AG08395 (cell line): ENCODE results near the gene ACOX2.

Source experiments
- DNase-seq: peaks from one replicate; pipeline ENCODE4 v3.0.0; 2012; ENCODE audit warnings: mixed read lengths, low spot score

Gene ACOX2

DNA sequence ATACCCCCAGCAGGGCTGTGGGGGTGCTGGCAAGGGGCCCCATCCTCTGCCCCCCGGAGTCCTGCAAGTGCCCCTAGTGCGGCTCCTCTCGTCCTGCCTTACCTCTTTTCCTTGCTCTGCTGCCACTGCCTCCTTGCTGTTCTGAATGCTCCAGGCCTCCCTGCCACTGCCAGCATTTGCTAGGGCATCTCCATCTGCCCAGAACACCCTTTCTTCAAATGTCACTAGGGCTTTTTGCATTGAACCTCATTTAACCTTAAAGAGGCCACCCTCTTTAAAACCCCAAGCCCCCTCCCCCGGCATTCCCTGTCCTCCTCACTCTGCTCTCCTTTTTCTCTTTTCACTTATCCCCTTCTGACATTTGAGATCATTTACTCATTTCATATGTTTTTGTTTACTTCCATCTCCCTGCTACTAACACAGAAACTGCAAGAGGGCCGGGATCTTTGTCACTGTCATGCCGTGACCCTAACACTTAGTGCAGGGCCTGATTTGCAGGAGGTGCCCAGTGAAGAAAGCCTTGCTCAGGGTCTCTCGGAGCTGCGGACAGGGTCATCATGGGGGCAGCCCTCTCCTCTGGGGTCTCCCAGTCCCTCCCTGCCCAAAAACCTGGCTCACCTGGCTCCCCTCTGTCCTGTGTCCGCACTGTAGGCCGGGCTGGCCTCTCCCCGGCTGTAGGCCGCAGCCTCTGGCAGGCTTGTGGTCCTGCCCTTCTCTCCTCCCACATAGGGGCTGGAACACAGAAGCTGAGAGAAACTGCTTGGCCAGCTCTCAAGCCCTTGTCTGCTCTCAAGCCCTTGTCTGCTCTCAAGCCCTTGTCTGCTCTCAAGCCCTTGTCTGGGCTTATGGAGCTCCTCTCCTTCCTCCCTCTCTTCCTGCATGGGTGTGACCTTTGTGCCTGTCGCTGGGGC is at the start of gene ACOX2:
Gene ACOX2 (minus strand): TSS at position 690 of the 911 bp plus-strand sequence. CDS start 2,084 bp downstream, outside the sequence.
- peak; percentile 86 for DNase-seq

GRCh38 chr3:58585994-58586393 is 49.0 kb upstream of the ACOX2 start:
- no peak for DNase-seq

- peak; percentile 91 for DNase-seq
Measured at GRCh38 chr3:58585005-58585786, 48.2 kb upstream of the ACOX2 start.

DNA sequence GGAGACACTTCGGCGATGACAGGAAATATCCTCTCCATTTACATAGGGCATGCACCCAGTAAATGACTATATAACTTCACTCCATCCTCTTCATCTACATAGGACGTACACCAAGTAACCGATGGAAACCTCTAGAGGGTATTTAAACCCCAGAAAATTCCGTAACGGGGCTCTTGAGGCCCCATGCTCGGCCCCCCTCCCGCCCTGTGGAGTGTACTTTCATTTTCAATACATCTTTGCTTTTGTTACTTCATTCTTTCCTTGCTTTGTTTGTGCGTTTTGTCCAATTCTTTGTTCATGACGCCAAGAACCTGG is 47.7 kb upstream of the ACOX2 start:
- no peak for DNase-seq

DNA sequence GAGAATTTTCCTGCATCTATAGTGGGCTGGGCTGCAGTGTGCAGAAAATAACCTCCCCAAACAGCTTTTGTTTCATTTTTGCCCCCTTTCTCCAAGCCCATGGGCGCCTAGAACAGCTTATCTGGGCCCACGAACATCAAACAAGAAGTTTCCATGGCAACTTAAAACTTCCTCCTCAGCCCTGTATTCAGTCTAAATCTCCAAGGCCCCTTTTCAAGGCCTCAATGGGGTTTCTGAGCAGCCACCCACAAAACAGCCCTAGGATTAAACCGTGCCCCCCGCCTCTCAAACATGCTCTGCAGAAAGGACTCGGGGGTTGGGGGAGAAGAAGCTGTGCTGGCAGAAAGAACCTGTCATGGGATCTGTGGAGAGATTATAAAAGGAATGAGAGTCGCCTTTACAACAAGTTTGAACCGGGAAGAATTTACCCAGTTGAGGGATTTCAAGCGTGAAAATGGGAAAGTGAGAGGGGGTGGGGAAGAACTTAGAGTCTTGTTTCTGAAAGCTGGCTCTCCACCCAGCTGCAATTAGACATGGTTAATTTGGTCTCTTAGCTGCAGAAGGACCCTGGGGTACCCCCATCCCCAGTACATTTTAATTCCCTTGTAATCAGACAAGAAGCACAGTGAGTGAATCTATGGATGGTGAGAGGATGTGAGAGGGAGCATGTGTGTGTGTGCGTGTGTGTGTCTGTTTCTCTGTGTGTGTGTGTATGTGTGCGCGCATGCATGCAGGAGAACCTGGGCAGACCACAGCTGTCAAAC is 44.5 kb upstream of the ACOX2 start:
- no peak for DNase-seq

DNA sequence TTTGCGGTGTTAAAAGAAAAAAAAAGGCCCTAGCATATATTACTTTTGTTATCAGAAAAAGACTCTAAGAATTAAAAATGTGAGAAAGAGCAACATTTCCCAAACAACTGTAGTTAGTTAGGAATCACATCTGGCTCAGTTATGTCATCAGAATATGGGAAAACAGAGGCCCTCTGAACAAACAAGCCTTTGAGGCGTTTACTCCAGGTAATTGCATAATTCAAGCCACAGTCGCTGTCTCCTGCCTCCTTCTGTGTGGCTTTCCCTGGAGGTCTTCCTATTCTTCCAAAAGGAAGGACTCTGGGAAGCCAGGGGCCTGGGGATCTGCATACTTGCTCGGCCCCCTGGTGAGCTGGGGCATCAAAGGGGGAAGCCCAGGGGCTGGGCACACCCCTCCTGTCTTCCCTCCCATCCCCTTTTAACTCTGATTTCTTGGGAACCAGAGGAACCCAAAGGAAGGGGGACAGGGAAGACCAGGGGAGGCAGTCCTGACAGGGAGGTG is 43.9 kb upstream of the ACOX2 start:
- no peak for DNase-seq

DNA sequence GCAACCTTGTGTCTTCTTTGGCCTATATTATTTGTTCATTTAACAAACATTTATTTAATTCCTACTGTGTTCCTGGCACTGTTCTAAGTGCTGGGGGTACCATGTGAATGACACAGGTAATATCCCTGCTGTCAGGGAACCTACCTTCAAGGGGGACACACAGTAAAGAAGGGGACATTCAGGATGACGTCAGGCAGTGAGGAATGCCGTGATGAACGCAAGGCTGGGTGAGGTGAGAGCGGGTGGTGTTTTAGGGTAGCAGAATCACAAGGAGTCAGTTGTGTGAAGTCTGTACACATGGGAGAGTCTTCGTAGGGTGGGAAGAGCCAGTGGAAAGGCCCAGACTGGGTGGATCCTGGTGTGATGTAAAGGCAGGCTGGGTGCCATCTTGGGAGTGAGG is 41.9 kb upstream of the ACOX2 start:
- no peak for DNase-seq

- peak; percentile 81 for DNase-seq
Measured at GRCh38 chr3:58577269-58577821, 40.4 kb upstream of the ACOX2 start, which contains the start of gene FAM107A. FAM107A (minus strand) TSS chr3:58577391; CDS start chr3:58569860, 7,531 bp downstream.

DNA sequence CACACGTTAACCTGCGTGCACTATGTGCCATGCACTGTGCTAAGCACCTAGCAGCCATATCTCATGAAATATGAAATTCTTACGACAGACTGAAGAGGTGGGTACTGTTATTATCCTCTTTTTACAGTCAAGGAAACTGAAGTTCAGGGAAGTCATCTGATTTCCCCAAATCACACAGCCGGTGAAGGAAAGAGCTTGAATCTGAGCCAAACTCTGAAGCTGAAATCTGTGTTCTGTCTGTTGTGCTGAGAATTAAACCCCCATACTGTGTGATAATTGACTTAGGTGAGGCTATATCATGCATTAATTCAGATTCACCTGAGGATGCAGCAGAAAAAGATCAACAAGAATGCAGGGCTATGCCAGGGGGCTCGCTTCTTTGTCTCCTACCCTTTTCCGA is 39.7 kb upstream of the ACOX2 start:
- no peak for DNase-seq

GRCh38 chr3:58575971-58576652 is 39.1 kb upstream of the ACOX2 start:
- DNase-seq, result no peak

- DNase-seq, result no peak
Measured at GRCh38 chr3:58574682-58575081, 37.7 kb upstream of the ACOX2 start.

GRCh38 chr3:58574106-58574505 is 37.1 kb upstream of the ACOX2 start:
- no peak for DNase-seq

GRCh38 chr3:58573640-58574039 is 36.6 kb upstream of the ACOX2 start:
- no peak for DNase-seq

DNA sequence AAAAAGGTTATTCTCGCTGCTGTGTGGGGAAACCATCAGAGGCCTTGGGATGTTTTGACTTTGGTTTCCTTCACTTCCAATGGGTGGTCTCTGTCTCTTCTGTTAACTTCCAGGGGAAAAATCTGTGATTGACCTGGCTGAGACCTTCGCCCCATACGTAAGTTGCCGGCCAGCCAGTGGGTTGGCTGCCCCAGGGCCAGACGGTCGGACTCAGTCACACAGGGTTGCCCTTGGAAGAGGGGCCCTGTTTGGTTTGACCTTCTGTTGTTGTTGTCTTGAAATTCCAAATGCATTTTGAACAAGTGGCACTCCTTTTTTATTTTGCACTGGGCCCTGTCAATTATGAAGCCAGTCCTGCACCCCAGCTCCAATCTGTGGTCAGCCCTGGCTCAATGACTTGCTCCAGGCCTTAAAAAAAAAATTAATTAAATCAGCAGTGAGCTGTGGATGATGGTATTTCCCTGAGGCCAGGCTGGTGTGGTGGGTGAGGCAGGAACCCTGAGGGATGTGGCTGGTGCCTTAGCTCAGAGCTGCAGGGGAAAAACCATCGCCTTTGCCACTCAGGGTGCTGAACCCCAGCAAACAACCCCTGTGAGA is 35.7 kb upstream of the ACOX2 start:
- no peak for DNase-seq

DNA sequence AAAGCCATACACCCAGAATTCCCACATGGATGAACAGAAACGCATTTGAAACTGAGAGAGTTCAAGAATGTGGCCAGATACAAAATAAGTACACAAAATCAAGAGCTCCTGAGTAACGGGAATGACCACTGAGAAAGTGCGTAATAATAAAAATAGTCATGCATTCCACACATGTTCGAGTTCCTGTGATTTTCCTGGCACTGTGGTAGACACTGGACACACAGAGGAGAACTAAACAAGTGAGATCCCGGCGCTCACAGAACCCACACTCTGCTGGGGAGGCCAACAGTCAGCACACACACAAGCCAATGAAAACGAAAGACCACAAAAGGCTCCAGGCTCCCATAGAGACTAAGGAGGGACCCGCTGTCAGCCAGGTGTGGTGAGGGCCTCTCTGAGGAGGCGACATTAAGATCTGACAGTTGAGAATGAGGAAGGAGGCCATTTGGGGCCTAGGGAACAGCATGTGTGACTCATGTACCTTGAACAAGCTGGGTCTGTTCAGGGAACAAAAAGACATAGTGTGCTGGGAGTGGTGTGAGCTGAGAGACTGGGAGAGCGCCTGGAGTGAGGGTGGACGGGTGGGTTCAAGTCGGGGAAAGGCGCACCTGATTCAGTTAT is 35.1 kb upstream of the ACOX2 start:
- DNase-seq, result no peak

GRCh38 chr3:58570851-58571250 is 33.9 kb upstream of the ACOX2 start:
- no peak for DNase-seq

GRCh38 chr3:58569287-58570001 is 32.5 kb upstream of the ACOX2 start:
- no peak for DNase-seq

DNA sequence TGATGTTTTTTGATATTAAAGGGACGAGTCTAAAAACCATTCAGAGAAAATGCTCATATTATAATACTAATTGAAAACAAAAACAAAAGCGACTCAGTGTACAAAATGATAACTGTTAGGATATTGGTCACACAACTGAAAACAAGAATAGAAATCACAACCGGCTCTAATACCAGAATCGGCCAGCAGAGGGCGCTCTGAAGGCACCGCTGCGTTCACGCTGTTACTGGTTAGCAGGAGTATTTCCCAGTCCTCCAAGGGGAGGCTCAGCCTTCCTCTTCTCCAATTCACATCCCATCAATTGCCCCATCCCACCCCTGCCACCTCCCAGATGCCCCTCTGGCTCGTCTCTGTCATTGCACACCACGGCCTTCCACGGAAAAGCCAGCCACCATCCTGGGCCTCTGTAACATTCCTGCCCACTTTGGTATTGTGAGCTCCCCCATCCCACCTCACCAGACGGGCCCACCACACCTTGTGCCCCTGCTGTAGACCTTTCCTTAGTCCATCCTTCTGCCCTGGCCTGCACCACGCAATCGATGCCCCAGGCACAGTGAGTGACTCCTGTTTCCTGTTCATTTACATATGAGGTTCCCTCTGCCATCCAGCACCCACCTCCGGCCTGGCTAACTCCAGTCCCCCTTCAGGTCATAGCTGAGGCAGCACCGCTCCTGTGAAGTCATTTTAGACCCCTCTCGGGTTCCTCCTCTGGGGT is 31.7 kb upstream of the ACOX2 start:
- DNase-seq, result peak; percentile 67

DNA sequence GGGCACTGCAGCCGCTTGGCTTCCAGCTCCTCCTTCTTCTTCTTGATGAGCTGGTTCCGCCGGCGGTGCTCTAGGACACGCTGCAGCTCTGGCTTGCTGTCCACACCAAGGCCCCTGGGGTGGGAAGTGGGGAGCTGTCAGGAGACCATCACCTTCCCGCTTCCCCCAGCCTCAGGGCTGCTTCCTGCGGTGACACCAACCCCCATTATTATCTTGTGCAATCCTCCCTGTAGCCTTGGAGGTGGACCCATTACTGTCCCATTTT is 30.2 kb upstream of the ACOX2 start:
- DNase-seq, result no peak
